EH (cell line): ENCODE results near the gene OGDHL.
"Not testable (repeated sequence)": the region's sequence is repeated elsewhere in the genome, so short reads cannot be mapped to it uniquely, and the experiment has no call there.

Source experiments
- DNase-seq: peaks from one replicate; pipeline ENCODE4 v3.0.0-alpha.2; 2015; ENCODE audit warnings: low read depth

OGDHL gene

DNA sequence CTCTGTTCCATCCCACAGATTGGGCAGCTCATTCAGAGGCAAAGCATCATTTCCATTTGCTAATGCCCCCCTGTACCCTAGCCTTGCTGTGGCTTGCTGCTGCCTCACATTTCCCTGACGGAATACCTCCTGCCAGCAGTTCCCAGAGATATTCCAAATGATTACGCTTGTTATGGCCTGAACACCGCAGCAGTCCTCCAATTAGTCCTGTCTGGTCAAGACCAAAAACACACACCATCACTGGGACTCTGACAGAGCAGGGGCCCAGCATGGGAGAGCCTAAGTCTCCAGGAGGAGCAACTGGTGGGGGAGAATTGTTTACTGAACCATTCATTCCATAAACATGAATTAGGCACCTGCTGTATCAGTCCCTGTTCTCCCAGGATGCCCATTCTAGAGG is 6.1 kb downstream of the OGDHL start:
- no peak for DNase-seq

DNA sequence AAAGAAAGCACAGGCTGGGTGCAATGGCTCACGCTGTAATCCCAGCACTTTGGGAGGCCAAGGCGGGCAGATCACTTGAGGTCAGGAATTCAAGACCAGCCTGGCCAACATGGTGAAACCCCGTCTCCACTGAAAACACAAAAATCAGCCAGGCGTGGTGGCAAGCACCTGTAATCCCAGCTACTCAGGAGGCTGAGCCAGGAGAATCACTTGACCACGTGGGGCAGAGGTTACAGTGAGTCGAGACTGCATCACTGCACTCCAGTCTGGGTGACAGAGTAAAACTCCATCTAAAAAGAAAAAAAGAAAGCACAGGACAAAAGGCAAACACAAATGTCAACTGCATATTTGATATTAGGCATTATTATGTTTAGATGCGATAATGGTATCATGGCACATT is 7.2 kb downstream of the OGDHL start:
- not testable (repeated sequence) for DNase-seq

DNA sequence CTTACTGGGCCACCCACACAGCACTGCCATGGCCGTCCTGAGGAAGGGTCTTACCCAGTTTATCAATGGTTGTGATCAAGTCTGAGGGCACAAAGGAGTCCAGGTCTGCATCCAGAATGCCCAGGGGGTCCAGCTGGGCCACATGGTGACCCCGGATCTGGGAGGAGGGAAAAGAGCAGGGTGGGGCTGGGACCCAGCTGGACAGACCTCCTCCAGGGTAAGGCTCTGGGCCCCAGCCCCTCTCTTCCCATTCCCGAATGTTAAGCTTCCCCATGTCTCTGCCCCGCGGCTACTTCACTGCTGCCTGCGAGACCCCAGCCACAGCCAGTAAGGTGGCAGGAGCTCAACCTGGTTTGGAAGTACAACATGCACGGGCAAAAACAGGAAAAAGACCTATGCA is 9.5 kb downstream of the OGDHL start:
- no peak for DNase-seq

DNA sequence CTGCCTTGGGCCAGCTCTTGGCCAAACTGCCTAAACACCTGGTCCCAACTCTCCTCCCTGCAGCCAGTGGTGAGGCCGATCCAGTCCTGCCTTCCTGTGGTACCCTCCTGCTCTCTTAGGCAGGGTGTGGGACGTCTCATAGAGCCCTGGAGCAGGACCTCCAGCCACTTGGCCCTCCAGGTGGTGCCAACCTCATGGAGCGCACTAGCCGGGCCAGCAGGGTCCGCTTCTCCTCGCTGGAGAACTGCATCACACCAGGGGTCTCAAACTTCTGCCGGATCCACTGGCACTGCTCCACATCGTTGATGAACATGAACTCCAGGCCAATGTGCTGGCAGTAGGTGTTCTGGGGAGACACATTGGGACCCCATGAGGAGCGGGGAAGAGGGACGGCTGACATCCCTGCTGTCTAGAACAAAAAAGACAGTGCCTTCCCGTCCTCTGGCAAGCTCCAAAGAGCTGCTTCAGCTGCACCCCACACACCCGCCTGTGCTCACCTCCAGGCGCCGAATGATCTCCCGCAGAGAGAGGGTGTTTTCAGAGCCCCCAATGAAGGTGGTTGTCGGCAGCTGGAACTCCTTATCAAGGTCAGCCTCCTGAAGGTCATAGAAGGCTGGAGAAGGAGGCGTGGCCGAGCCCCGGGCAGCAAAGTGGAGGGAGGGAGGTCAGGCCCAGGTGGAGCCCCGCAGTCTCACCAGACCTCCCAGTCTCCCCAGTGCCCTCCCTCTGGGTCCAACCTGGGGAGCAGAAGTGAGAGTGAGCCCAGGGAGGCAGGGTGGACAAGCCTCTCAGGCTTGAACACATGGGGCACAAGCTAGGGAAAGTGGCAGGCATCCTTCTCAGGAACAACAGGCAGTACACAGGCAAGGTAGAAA is 10.2 kb downstream of the OGDHL start:
- no peak for DNase-seq

DNA sequence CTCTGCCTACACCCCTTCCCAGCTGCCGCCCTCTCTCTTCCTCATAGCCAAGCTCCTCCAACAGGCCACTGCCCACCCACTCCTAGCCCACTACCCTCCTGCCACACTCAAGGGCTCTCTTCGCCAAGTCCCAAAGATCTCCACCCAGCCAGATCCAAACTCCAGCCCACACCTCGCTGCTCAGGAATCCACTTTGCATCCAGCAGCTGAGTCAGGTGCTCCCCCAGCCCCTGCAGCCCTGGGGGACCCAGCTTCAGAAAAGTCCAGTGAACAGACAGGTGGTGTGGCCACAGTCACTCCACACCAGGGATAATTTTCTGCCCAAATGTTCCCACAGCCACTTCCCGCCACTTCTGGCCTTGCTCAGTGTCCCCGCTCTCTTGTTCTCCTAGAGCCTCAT is 10.9 kb downstream of the OGDHL start:
- no peak for DNase-seq

DNA sequence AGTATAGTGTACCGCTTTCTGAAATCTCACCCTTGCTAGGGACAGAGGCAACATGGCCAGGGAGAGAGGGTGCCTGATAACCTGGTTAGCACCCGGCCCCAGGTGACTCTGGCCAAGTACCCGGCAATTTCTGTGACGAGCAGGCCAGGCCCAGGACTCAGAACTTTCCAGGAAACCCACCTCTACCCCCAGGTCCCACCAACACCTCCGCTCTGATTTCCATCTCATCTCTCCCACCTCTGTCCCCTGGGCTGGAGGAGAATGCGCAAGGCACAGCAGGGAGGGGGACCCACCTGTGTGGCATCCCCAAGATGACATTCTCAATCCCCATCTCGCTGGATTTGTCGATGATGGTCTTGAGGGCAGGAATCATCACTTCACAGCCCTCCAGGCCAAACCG is 11.6 kb downstream of the OGDHL start:
- DNase-seq: no peak

DNA sequence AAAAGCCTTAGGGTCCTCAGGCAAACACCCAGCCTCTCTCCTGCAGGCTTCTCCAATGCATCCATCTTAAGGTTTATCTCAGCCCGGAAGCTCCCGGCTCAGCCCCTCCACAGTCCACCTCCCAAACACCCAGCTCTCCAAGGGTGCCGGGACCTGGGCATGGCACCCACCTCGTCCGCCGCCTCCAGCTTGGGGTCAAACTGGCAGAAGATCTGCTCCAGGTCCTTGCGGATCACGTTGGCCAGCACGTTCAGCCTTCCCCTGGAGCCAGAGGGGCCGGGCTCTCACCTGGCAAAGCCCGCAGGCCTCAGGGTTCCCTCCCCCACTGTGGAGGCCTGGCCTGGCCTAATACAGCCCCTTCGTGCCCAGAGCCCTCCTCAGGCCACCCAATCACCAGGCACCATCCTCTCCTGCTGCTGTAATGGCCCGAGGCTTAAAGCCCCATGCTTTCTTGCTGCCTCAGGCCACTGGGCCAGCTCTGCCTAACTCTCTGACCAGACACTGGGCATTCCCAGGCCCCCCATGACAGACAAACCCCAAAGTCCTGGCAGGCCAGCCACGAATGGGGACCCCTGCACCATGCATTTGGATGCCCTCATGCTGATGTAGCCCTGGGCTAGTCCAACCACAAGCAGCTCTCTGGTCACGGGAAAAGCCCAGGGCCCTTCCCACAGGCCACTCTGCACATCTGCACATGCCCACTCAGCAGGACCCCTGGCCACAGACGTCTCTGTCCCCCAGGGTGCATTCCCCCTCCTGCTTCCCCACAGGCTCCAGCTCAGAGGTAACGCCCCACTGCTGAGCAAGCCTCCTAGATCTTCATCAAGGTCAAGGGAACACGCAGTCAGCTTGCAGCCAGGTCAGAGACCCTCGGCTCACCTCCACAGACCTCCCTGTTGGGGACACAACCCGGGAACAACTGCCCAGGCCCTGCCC is 12.3 kb downstream of the OGDHL start:
- no peak for DNase-seq

DNA sequence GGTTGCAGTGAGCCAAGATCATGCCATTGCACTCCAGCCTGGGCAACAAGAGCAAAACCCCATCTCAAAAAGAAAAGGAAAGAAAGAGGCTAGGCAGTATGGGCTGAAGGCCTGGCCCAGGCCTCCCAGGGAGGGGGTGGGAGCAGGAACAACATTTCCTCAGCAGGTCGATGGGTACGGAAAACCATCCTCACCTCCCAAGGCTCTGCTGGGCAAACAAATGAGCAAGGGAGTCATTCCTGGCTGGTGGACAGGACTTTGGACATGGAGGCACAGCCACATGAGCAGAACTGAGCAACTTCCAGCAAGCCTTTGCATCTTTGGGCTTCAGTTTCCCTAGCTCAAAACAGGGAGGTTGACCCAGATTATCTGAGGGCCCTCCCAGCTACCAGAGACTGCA is 13.0 kb downstream of the OGDHL start:
- no peak for DNase-seq

DNA sequence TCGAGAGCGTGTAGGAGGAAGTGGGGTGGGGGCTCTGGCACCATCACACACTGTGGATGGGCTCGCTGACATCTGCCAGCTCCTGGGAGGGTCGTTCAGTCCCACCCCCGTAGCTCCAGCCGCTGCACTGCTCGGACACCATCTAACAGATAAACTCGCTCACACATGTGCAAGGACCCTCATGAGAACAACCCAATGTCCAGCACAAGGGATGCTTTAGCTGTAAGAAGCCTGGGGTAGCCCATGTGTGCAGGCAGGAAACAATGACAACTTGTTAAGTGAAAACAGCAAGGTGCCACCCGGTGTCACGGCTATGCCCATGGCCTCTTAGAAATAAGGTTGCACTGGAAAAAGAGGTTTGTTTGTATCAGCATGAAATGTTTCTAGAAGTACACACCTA is 14.1 kb downstream of the OGDHL start:
- DNase-seq: no peak

DNA sequence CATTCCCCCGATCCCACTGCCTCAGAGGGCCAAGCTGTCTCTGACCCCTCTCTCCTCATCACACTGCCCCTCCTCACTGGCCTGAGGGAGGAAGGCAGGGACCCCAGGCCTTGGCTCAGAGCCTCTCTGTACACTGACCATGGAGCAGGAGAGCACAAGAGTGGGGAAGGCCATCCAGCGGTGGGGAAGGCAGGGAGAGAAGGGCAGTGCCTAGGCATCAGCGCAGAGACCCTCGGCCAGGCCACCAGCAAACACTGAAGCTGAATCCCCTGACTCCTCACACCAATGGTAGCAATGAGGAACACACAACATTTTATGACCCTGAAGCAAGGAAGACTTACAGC is 14.8 kb downstream of the OGDHL start:
- no peak for DNase-seq

DNA sequence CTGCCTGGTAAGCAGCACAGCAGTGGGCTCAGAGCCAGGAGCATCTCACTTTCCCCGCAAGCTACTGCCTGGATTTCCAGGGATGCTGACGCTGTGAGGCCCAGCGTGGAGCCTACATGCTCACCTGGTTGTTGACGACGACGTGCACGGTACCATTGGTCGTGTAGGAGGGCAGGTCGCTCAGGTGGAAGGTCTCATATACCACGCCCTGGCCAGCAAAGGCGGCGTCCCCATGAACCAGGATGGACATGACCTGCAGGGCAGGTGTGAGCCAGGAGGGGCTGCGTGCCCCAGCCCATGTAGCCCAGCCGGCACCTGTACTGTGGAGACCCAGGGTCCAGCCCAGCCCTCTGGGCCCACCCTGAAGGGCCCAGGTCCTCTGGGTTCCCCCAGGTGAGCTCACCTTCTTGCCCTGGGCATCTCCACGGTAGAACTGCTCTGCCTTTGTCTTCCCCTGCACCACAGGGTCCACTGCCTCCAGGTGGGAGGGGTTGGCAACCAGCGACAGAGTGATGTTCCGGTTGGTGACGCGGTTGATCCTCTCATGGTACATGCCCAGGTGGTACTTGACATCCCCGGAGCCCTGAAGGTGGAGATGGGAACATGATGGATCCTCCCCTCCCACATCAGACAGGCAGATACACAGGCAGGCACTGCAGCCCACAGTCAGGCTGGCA is 15.4 kb downstream of the OGDHL start:
- DNase-seq: no peak

DNA sequence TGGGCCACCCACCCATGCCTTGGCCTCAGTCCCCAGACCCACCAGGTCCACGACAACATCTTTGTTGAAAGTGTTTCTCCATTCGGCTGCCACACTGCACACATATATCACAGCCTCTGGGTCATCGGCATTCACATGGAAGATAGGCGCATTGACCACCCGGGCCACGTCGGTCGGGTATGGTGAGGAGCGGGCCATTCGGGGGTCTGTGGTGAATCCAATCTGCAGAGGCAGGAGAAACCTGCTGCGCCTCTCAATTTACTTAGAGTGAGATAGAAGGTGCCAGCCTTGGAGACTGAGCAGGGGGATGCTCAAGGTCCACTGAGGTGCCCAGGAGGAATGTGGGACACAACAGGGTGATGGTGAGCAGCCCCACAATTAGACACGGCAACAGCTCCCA is 16.4 kb downstream of the OGDHL start:
- no peak for DNase-seq

DNA sequence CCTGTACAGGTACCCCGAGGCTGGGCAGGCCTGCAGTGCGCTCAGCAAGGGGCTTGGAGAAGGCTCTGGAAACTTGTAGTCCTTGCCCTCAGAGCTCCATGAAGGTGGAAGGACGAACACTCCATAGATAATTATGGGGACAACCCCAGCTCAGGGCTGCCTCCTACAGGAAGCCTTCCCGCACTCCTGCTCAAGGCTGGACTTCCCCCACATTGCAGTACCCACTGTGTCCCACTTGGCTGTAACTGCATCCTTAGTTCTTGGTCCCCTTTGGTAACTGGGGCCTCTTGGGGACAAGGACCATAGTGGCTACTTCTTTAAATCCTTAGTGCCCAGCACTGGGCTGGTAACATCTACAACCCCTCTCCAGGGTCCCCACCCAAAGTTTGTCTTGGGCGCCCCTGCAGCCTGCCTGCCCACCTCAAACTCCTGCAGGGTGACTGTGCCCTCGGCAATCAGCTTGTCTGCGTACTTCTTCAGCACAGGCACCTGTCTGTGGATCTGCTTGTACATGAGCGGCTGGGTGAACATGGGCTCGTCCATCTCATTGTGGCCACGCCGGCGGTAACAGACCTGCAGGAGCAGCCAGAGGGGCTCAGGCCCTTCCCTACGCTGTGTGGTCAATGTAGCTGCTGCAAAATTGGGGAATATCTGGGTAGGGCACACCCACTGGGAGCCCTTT is 17.1 kb downstream of the OGDHL start:
- DNase-seq: no peak

DNA sequence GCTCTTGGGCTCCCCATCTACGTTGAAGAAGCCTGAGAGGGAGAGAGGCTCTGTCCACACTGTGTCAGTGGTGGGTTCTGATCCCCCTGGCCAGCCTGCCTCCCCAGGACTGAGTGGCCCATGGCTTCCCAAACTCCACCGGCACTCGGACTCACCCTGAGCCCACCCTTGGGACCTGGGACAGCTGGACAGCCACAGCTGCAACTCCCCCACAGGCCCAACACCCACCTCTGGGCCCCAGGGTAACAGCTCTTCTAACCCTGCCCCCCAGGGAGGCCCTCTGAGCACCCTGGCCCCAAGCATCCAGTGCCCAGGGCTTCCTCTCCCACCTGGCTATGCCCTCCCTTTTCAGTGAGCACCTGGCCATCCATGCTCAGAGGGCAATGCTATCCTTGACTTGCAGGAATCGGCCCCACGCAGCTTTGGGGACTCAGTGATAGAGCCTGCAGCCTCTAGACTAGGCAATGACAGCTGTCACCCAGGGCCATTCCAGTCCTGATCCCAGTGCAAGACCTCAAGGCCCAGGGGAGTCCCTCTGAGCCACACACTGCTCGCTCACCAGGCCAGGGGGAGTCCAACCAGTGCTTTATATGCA is 17.9 kb downstream of the OGDHL start:
- no peak for DNase-seq

DNA sequence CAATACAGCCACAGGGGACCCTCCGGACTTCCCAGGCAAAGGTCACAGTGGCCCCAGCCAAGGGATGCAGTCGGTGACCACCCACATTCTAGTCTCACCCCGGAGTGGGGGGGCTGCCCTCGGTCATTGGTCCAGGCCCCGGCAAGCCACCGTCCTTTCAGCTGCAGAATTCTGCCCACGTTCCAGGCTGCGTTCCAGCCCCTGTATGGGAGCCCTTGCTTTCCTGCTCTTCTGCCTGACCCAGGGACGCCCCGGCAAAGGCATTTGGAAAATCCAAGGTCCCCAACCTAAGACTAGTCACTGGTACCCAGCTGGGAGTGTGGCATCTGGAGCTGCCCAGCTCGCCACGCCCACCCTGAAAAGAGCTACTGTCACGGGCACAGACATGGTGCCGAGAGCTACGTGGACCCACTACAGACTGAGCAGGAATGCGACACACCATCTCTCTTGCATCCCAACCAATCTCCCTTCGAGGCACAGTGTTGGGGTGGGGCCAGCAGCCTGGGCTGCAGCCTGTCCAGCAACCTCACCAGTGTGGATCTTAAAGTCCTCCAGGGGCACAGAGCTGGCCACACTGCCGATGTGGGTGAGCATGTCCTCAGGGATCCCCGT is 18.6 kb downstream of the OGDHL start:
- DNase-seq: no peak

DNA sequence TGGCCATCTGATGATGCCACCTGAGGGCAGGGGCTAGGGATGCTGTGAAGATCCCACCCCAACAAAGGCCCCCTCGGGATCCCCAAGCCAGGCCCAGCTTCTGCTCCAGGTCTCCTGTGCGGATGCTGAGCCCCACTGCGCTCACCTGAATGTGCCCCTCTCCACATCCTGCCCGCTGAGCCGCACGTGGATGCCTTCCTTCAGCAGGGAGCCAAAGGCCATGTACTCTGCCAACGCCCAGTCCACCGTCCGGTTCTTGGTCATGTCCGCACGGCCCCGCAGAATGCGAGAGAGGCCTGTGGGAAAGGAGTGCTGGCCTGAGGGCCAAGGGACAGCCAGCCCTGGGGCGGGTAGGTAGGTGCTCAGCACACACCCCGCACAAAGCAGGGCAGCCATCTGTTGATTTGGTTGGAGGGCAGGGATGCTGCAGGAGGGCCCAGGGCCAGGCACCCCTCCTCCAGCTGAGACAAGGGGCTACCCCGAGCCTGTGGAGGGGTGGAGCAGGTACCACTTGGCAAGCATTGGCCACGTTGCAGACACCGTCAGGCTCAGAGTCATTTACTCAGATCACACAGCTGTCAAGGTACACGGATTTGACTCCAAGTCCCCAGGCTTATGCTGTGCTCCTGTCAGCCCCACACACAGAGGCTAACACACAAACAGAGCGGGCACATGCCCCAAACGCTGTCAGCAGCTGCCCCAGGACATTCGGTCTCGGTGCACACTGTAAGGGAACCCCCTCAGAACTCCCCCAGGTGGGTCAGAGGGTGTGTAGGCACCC is 19.2 kb downstream of the OGDHL start:
- no peak for DNase-seq

DNA sequence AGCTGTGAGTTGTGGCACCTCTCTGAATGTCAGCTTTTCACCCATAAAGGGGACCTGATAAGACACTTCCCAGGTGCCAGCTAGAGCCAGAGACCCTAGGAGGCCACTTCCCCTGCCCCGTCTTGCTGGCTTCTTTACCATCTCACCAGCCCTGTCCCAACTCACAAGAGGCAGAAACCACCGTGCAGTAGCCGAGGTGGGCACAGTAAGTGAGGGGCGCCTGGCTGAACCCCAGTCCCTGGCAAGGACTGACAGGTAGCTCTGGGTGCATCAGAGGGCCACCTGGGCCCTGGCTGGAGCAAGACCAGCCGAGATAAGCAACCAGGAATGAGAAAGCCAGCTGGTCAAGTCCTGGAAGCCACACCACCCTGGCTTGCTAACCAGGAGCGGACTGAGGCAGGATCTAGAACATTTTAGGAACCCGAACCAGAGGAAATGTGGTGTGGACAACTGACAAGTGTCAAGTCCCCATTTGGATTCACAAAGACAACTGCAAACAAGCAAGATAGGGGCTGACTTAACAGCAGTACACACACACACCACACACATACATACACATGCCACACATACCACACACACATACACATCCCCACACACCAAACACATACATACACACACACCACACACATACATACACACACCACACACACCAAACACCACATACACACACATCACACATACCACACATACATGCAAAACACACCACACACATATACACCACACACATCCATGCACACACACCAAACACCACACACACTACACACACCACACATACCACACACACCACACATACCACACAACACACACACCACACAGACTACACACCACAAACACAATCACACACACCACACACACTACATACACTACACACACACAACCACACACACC is 20.8 kb downstream of the OGDHL start:
- DNase-seq: no peak

DNA sequence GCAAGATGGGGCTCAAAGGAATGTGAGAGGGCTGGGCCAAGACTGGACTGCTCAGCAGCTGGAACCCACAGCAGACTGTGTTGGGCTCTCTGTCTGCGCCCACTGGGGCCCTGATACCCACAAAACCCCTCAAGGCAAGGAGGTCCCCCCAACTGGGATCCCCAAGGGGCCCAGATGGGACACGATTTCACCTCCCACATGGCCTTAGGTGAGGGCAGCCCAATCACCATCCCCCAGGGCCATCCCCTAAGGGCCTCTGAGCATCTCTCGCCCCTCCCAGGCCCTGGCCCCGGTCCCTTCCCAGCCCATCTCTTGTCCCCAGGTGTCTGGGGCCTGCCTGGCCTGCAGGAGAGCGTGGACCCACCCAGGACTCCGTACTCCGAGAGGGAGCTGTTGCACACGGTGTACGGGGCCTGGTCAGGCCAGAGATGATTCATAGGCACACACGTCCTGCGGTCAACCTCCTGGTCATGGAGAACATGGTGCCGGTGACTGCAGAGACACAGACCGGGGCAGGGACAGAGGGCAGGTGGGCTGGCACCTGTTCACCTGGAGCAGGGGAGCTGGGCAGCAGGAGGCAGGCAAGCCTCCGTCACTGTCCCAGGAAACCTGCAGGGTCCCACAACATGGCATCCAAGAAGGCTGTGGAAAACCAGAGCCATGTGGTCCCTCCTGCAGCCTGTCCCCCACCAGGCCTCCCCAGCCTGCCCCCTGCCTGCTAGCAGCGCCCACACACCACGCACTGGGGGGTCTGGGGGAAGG is 21.6 kb downstream of the OGDHL start:
- DNase-seq: no peak

DNA sequence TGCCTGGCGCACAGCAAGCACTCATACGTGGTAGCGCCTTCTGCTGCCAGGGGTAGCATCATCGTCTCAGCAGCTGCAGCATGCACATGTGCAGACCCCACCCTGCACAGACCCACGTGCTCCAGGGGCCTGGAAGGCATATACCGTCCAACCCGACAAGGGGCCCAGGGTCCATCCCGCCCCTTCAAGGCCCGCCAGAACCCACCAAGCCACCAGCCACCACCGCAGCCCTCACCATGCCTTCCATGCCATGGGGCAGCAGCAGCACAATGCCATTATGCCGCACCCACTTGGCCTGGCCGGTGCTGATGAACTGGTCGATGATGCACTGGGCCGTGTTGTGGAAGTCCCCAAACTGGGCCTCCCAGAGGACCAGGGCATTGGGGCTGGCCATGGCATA is 22.7 kb downstream of the OGDHL start:
- no peak for DNase-seq
